ENCODE measurements around the gene ASXL1.
"Not testable (repeated sequence)": the region's sequence is repeated elsewhere in the genome, so short reads cannot be mapped to it uniquely, and the experiment has no call there.

The ASXL1 gene

DNA sequence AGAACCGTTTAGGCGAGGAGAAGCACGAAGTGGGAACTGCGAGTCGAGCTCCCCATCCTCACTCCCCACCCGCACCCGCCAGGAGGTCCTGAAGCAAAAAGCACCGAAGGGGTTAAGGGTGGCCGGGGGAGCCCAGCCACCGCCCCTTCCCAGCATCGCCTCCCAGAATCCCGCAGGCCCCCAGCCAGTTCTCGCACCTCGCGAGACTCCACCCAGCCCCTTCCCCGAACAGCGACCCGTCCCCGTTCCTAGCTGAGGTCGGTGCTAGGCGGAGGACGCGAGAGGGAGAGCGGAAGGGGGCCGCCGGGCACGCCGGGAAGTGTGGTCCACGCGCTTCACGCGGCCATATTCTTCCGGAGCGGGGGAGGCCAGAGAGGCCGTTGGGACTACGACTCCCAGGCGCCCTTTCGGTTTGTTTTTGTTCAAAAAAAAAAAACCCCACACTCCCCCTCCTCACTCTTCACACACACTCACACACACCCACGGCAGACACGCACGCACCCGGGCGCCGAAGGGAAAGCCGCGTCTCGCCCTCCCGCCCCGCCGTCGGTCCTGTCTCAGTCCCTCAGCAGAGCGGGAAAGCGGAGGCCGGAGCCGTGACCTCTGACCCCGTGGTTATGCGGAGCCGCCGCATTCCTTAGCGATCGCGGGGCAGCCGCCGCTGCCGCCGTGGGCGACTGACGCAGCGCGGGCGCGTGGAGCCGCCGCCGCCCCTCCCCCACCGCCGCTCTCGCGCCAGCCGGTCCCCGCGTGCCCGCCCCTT is at the start of gene ASXL1:
ASXL1 (plus strand) TSS at position 463 of the 763 bp plus-strand sequence. CDS start 445 bp downstream, outside the sequence.
- DNase-seq = peak; percentile 98 to 99

DNA sequence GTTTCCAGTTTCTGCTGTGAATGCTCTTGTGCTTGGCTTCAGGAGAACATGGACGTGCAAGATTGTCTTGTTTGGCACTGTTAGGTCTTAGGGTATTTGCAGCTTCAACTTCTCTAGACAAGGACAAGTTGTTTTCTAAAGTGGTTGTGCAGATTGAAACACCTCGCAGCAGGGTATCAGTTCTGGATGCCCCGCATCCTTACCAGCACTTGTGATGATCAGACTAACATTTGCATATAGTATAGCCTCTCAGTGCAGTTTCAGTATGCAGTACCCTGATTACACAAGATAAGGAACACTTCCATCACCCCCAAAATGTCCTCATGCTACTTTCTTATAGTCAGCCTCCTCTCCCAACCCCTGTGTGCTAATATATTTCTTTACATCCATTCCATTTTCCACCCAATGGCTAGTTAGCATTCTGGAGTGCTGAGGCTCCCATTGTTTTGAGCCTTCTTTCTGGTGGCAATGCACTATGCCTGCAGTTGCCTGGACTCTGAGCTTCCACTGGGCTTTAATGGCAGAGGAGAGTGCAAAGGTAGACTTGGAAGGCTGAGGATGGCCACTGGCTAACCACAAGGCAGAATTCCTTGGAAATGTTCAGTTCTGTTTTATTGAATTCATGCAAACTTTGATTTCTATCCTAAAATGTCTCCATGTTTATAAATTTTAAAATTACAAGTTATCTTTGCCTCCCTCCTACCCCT is 45.3 kb upstream of the ASXL1 start:
- no peak for DNase-seq

DNA sequence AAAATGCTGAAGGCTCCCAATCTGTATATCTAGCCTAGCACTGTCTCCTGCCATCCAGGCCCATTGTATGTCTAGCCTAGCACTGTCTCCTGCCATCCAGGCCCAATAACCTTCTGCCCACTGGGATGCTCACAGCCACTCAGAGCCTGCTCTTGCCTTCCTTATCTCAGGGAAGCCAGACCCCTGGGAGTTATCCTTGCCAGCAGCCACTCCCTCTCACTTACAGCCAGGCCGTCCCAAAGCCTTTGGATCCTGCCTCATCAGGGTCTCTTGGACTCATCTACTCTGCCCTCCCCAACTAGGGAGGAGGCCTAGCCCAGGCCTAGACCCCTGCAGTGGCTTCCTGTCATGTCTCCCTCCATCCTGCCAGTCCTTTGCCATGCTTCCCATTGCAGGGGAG is 43.4 kb upstream of the ASXL1 start:
- no peak for DNase-seq

DNA sequence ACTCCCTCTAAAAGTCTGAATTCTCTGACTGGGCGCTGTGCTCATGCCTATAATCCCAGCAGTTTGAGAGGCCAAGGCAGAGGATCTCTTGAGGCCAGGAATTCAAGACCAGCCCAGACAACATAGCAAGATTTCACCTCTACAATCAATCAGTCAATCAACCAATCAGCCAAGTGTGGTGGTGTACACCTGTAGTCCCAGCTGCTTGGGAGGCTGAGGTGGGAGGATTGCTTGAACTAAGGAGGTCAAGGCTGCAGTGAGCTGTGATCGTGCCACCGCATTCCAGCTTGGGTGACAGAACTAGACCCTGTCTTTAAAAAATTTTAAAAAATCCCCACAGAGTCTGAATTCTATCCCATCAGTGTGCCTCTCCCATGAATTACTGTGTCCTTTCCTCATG is 42.7 kb upstream of the ASXL1 start:
- DNase-seq = no peak

DNA sequence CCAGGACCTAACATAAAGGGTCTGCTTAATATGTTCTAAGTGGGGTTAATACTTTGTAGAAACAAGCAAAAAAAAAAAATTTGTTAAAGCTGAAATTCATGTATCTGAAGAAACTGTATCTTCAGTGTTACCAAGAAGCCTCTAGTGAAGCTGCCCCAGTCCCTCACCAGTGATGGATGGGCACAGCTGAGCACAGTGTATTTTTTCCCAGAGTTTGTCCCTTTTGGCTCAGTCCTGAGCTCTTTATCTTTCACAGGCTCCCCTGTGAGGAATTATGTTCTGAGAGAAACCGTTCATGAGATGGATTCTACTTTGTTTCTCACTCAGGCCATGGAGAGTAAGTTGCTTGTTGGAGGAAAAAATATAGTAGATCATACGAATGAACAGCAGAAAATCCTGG is 42.2 kb upstream of the ASXL1 start:
- DNase-seq = no peak

DNA sequence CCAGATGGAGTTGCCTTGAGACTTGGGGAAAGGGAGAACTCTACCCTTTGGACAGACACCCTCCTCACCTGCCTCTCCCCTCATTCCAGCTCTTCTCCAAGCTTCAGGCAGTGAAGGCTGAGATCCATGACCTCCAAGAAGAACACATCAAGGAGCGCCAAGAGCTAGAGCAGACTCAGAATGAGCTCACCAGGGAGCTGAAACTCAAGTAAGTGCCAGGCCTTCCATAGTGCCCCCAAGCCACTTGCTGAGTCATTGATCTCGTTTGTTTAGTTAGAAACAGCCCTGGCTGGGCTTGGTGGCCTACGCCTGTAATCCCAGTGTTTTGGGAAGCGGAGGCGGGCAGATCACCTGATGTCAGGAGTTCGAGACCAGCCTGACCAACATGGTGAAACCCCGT is 41.5 kb upstream of the ASXL1 start:
- DNase-seq = no peak

DNA sequence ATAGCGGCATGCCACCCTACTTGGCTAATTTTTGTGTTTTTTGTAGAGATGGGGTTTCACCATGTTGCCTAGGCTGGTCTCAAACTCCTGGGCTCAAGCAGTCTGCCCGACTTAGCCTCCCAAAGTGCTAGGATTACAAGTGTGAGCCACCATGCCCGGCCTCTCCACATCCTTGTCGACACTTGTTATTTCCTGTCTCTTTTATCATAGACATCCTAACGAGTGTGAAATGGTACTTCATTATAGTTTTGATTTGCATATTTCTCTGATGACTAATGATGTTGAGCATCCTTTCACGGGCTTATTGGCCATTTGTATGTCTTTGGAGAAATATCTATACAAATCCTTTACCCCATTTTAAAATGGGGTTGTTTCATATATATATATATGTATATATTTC is 39.0 kb upstream of the ASXL1 start:
- no peak for DNase-seq

DNA sequence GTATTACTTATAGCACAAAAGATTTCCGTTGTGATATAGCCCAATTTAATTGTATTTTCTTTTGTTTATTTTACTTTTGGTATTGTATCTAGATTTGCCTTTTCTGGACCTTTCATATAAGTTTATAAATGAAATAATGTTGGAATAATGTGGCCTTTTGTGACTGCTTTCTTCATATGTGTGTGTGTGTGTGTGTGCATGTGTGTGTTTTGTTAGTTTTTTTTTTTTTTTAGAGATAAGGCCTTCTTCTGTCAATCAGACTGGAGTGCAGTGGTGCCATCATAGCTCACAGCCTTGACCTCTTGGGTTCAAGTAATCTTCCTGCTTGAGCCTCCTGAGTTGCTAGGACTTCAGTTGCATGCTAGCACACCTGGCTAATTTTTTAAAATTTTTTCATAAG is 37.8 kb upstream of the ASXL1 start:
- no peak for DNase-seq

DNA sequence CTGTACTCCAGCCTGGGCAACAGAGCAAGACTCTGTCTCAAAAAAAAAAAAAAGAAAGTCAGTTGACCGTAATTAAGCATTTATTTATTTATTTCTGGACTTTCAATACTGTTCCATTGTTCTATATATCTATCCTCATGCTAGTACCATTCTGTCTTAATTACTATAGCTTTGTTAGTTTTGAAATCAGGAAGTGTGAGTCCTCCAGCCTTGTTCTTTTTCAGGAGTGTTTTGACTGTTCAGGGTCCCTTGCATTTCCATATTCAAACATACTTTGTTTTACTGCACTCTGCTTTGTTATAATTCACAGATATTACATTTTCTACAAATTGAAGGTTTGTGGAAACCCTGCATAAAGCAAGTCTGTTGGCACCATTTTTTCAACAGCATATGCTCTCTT is 36.7 kb upstream of the ASXL1 start:
- no peak for DNase-seq

DNA sequence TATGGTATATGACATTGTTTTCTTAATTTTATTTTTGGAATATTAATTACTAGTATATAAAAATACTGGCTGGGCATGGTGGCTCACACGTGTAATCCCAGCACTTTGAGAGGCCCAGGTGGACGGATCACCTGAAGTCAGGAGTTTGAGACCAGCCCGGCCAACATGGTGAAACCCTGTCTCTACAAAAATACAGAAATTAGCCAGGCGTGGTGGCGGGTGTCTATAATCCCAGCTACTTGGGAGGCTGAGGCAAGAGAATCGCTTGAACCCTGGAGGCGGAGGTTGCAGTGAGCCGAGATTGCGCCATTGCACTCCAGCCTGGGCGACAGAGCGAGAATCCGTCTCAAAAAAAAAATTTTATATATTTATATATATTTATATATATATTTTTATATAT is 35.9 kb upstream of the ASXL1 start:
- DNase-seq = not testable (repeated sequence)

DNA sequence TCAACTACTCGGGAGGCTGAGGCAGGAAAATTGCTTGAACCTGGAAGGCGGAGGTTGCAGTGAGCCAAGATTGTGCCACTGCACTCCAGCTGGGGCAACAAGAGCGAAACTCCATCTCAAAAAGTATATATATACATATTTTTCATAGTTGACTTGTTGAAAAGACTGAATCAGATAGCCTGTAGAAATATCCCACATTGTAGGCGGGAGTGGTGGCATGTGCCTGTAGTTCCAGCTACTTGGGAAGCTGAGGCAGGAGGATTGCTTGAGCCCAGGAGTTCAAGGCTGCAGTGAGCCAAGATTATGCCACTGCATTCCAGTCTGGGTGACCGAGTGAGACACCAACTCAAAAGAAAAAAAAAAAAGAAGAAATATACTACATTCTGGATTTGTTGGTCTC is 34.4 kb upstream of the ASXL1 start:
- DNase-seq = not testable (repeated sequence)

DNA sequence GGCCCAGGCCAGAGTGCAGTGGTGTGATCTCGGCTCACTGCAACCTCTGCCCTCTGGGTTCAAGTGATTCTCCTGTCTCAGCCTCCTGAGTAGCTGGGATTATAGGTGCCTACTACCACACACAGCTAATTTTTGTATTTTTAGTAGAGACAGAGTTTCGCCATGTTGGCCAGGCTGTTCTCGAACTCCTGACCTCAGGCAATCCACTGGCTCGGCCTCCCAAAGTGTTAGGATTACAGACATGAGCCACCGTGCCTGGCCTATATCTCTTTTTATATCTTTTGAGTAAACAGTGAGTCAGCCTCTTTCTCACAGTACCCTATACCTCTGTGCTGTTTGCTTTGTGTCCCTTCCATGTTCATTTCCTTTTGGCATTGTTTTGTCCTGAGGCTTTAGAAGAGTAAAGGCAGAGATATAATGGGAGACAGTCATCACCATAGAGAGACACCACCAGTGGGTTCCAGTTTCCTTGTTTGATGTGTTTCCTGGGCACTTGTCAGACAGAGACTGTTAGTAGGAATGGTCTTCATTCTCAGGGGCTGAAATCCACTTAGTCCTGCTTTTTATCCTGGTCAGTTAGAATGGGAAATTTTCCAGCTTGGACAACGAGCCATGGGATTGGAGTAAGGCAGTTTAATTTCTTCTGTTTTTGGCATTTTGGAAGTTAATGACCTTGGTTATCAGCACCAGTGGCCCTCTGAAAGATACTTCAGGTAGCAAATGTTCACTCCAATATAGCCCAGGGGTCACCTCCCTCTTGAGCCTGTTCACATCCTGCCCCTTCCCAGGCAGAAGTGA is 32.2 kb upstream of the ASXL1 start:
- peak; percentile 49 to 81 for DNase-seq

DNA sequence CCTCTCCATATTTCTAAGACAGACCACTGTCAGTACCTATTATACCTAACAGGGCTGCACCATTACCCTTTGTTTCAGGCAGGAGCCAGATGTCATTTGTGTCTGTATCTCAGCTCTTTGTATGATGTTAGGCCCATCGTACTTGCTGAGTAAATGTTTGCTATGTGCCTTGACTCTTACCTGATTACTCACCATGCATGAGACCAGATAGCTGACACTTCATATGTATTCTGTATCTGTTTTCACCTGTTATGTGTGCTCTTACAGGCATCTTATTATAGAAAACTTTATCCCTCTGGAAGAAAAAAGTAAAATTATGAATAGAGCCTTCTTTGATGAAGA is 31.7 kb upstream of the ASXL1 start:
- no peak for DNase-seq

DNA sequence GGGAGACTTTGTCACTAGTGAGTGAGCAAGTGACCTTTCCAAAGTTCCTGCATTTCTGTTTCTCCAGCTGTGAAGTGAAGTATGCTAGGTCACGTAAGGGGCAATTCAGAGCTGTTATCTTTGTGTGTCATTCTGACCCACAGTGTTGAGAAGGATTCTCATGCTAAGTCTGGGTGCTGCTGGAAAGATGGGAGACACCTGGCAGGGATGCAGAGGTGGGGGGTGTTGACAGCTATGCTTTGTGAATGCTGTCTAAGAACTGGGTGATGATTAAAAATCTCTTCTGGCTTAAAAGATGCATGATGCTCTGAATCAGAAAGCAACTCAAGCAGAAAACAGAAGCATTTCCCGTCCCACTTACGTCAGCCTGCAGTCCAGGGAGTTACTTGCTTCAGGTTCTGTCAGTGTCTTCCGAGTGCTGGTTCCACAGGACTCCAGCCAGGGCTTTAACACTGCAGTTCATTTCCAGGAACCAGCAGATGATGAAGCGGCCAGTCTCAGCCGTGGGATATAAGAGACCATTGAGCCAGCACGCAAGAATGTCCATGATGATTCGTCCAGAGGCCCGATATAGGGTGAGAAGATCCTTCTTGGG is 30.9 kb upstream of the ASXL1 start:
- DNase-seq = no peak

DNA sequence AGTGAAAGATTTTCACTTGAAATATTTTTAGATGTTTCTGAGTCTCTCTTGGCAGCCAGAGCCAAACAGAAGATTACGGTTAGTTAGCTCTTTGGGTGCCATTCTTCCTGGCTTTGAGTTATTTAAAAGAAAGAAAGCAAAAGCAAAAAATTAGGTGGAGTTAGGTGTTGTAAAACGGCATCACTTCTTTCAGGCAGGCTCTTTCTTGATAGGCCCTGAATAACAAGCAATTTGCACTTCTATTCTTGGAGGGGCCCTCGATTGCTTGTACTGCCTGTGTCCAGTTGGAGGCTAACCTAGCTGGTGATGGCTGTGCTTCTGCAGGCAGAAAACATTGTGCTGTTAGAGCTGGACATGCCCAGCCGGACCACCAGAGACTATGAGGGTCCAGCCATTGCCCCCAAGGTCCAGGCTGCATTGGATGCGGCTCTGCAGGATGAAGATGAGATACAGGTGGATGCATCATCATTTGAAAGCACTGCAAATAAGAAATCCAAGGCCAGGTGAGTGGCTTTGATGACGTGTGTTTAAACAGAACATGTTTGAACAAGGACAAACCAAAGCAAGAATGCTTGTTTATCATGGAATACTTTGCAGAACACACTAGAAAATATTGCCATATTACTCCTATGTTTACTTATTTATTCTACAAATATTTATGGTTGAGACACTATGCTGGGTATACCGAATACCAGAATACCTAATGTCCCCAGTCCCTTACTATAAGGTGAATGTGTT is 28.1 kb upstream of the ASXL1 start:
- DNase-seq = no peak

DNA sequence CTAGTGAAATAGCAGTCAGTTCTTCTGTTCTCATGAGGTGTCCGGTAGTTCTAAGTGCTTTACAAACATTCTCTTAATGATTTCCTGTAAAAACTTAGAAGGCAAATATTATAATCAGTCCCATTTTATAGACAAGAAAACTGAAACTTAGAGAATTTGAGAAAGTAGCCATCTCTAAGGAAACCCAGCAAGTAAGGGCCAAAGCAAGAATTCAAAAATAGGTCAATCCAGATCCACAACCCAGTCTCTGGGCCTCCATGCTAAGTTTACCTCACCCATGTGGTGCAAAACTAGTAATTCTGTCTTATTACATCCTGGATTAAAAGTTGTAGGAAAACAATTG is 27.6 kb upstream of the ASXL1 start:
- DNase-seq = no peak

DNA sequence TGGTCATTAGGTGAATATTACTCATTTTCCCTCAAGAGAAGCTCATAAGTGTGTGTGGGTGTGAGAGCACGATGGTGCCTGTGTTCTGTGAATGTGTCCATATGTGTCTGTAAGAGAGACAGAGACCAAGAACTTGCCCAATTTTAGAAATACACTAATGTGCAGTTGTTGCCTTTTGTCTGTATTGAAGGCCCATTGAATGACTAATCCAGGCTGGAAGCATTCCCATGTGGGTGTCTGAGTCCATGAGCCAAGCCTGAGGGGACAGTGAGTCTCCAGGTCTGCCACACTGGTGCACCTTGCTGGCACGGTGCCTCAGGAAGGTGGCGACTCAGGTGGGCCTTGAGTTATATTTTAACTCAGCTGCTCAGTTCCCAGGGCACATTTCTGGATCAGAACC is 25.5 kb upstream of the ASXL1 start:
- no peak for DNase-seq

DNA sequence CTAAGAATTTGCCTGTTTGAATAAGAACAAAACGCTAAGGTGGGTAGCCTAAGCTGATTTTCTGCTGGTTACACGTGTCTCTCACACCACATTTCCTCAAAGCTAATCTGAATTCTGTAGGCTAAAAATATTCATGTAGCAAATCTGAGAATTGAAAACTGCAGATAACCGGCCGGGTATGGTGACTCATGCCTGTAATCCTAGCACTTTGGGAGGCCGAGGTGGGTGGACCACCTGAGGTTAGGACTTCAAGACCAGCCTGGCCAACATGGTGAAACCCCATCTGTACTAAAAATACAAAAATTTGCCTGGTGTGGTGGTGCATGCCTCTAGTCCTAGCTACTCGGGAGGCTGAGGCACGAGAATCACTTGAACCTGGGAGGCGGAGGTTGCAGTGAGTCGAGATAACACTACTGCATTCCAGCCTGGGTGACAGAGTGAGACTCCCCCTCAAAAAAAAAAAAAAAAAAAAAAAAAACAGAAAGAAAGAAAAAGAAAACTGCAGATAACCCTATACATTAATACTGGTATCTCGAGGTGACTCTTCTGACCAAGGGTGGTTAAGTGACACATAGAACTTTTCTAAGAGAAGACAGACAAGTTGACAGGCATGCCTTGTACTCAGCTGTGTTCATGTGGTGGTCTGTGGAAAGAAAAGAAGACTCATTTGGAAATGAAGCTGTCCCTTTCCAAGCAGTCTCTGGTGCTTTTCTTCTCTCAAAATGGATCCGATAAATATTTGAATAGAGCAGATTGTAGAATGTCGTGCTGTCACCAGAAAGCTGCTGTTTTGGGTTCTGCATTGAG is 24.7 kb upstream of the ASXL1 start:
- DNase-seq = no peak

DNA sequence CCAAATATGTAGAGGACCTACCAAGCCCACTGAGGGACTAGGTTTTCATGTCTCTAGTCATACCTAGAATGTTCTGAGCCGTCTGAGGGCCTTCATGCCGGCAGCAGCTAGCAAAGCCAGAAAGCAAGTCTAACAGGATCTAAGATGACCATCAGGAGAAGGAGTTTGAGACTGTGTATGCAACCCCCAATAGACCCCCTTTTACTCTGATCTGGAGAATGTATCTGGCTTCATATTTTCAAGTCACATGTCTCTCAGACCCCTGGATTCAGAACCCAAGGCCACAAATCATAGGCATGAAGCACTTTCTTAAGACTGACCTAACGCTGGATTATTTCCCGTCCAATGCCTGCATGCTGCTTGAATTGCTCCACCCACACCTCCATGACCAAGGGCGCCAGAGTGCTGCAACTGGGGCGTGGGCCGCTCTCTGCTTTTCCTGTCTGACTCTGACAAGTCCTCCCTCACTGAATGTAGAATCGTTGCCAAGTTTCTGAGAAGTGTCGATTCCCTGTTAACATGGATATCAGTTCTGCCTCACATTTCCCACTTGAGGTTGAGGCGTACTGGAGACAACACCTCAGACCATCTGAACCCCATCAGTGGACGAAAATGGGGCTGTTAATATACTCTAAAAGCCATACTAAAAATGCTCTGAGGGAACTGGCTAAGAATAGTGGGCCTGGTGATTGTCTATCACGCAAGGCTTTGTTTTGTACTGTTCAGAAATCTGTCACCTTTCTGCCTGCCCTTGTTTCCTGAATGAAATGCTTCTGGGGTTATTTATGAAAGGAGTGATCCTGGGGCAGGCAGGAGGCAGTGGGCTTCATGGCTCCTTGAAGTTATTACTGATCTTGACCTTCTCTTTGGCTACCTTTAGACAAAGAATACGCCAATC is 23.9 kb upstream of the ASXL1 start:
- DNase-seq = no peak

DNA sequence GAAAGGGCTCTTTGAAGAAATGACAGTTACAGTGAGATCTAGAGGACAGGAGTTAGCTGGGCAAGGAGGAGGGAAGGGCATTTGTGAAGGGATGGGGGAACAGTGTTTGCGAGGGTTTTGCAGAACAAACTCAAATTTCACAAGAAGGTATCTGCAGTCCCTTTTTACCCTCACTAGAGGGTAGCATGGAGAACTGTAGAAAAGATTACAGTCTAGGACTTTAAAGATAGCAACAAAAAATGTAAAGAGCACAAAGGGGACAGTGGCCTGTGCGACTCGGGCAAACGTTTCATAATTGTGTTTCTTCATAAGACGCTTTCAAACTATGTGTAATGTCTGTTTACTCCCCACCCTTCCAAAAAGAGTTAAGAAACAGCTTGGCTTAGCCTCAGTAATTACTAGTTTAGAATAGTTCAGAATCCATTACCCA is 21.2 kb upstream of the ASXL1 start:
- peak; percentile 32 to 62 for DNase-seq
